Stimulated activated CD4-positive, alpha-beta T cell treated with anti-CD3 and anti-CD28 coated beads, Interleukin-1b, Interleukin-23, amount 100 ng/mL, for 1 hour (primary cell): ENCODE measurements around the gene VMAC.

ENCODE experiments used
- DNase-seq, 2 donors: peaks; one replicate each; pipeline ENCODE4 v3.0.0-alpha.2; 2020; ENCODE audit warnings: low read depth in 2 of 2

VMAC gene

GRCh38 chr19:5931251-5931650, 26.6 kb downstream of the VMAC start:
- DNase-seq: no peak

- no peak for DNase-seq
Observed at GRCh38 chr19:5932146-5932545, 27.5 kb downstream of the VMAC start.

- DNase-seq: no peak
Observed at GRCh38 chr19:5932609-5933262, 28.1 kb downstream of the VMAC start.

- no peak for DNase-seq
Observed at GRCh38 chr19:5933391-5934068, 28.9 kb downstream of the VMAC start.

- DNase-seq: no peak
Observed at GRCh38 chr19:5934069-5934401, 29.4 kb downstream of the VMAC start.

- DNase-seq: no peak
Observed at GRCh38 chr19:5934774-5935472, 30.3 kb downstream of the VMAC start.

- no peak for DNase-seq
Observed at GRCh38 chr19:5935473-5936291, 31.0 kb downstream of the VMAC start.

GRCh38 chr19:5936292-5936592, 31.6 kb downstream of the VMAC start:
- DNase-seq: no peak

GRCh38 chr19:5937550-5937949, 32.9 kb downstream of the VMAC start:
- no peak for DNase-seq

GRCh38 chr19:5940260-5941208, 35.9 kb downstream of the VMAC start:
- DNase-seq: no peak

GRCh38 chr19:5941673-5942072, 37.0 kb downstream of the VMAC start:
- no peak for DNase-seq

- DNase-seq: no peak
Observed at GRCh38 chr19:5943045-5943444, 38.4 kb downstream of the VMAC start.

- no peak for DNase-seq
Observed at GRCh38 chr19:5943623-5944022, 39.0 kb downstream of the VMAC start.

GRCh38 chr19:5947435-5947834, 42.8 kb downstream of the VMAC start:
- DNase-seq: no peak

GRCh38 chr19:5948752-5949564, 44.3 kb downstream of the VMAC start:
- DNase-seq: no peak

GRCh38 chr19:5949792-5950305, 45.2 kb downstream of the VMAC start:
- DNase-seq: no peak

GRCh38 chr19:5950741-5951140, 46.1 kb downstream of the VMAC start:
- no peak for DNase-seq

- no peak for DNase-seq
Observed at GRCh38 chr19:5951338-5951861, 46.7 kb downstream of the VMAC start.

- no peak for DNase-seq
Observed at GRCh38 chr19:5952193-5953029, 47.7 kb downstream of the VMAC start.
